ENCODE data around the gene PIEZO1. TPM values are rescaled to one million over a fixed set of nuclear protein-coding genes. Genes with fewer than 3 reads are reported as not detected.

PIEZO1 gene
- total and polyA plus RNA-seq, 2 donors (not counting 3 experiments of a cell fraction or from before 2014, with no cell fraction given), result 298 to 322 TPM

DNA sequence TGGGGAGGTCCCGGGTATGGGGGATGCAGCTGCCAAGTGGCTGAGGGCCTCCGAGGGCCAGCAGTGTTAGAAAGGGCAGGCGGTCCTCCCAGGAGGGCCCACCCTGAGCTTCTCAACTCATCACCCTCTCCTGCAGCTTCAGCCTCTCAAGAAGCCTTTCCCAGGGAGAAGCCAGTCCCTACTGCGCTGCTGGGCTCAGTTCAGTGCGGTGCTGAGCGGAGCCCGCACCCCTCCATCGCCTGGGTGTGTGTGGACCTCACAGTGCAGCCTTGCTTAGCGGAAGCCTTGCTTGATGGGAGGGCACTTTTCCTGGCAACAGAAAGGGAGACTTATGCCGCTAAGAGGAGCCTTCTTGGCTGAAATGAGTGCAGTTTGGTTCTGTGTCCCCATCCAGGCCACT, 30.2 kb upstream of the PIEZO1 start:
- TF ChIP-seq FOS (IDR thresholded peaks at IDR 0.05; ENCODE audit: borderline replicate concordance, insufficient read depth, low read length) (no peak), POLR2AphosphoS5 (IDR thresholded peaks at IDR 0.05; ENCODE audit: insufficient read depth, low read depth, low read length) (no peak), POLR2A (IDR thresholded peaks at IDR 0.05; ENCODE audit: low read depth, low read length) (no peak), JUN (IDR thresholded peaks at IDR 0.05; ENCODE audit: borderline replicate concordance, insufficient read depth, insufficient read length, low read depth) (no peak), MAX (IDR thresholded peaks at IDR 0.05; ENCODE audit: insufficient read depth, insufficient read length) (no peak), GATA2 (IDR thresholded peaks at IDR 0.05; ENCODE audit: insufficient read depth, insufficient read length, low read depth, low read length) (no peak), MYC (IDR thresholded peaks at IDR 0.05; ENCODE audit: low read depth, low read length) (no peak), EZH2 (IDR thresholded peaks at IDR 0.05; ENCODE audit: borderline replicate concordance, low read depth, low read length, severe bottlenecking) (no peak)
- TF ChIP-seq, protein P1, sequence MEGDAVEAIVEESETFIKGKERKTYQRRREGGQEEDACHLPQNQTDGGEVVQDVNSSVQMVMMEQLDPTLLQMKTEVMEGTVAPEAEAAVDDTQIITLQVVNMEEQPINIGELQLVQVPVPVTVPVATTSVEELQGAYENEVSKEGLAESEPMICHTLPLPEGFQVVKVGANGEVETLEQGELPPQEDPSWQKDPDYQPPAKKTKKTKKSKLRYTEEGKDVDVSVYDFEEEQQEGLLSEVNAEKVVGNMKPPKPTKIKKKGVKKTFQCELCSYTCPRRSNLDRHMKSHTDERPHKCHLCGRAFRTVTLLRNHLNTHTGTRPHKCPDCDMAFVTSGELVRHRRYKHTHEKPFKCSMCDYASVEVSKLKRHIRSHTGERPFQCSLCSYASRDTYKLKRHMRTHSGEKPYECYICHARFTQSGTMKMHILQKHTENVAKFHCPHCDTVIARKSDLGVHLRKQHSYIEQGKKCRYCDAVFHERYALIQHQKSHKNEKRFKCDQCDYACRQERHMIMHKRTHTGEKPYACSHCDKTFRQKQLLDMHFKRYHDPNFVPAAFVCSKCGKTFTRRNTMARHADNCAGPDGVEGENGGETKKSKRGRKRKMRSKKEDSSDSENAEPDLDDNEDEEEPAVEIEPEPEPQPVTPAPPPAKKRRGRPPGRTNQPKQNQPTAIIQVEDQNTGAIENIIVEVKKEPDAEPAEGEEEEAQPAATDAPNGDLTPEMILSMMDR (IDR thresholded peaks at IDR 0.05; ENCODE audit: extremely low read depth in 1 of 2, insufficient read depth in 1 of 2, low read depth in 1 of 2, low read length in 2 of 2), result no peak
- intact Hi-C loops (cut with micrococcal nuclease), result no loop called here

More for the DNA sequence above, 30.2 kb upstream of the PIEZO1 start:
- FAIRE-seq, result no peak
- dilution Hi-C loops (cut with MboI; ENCODE audit: extremely low pct_ligation_motif_present, low sequenced_read_pairs), result no loop called here
- Histone ChIP-seq H3K4me1 (ENCODE audit: control insufficient read depth, extremely low read depth, insufficient read depth, low read length) (peaks cover 15% of the 10 kb centered on the region), H3K27me3 (ENCODE audit: control insufficient read depth in 2 of 2, insufficient read depth in 2 of 2, low read length in 2 of 2) (no peaks in the 10 kb centered on the region), H2AFZ (ENCODE audit: low read depth, low read length) (no peak overlapping the region), H3K9me3 (replicated peaks; ENCODE audit: control insufficient read depth, insufficient read depth, low read length) (no peaks in the 10 kb centered on the region), H3K4me3 (replicated peaks in 1 of 3; ENCODE audit: insufficient read depth in 1 of 3, low read depth in 1 of 3, low read length in 3 of 3) (no peak overlapping the region), H3K9ac (replicated peaks; ENCODE audit: extremely low read depth, insufficient read depth, low read length) (no peak overlapping the region), H3K4me2 (ENCODE audit: insufficient read depth, low read length) (no peak overlapping the region), H4K20me1 (replicated peaks; ENCODE audit: control insufficient read depth, extremely low read depth, insufficient read depth, low read length) (no peaks in the 10 kb centered on the region), H3K27ac (ENCODE audit: insufficient read depth, low read depth, low read length) (no peak overlapping the region), H3K79me2 (ENCODE audit: control insufficient read depth, insufficient read depth, low read length) (peaks cover 12% of the 10 kb centered on the region), H3K9me1 (replicated peaks; ENCODE audit: control insufficient read depth, extremely low read depth, insufficient read depth, low read length) (no peaks in the 10 kb centered on the region), H3K36me3 (ENCODE audit: control insufficient read depth in 2 of 2, extremely low read depth in 1 of 2, insufficient read depth in 2 of 2, low read length in 2 of 2) (no peaks in the 10 kb centered on the region)
- POLR2A ChIA-PET, result no interaction called here
- no TSS peak for BruUV-seq (replicated peaks)
- DNase-seq (ENCODE audit: low read depth, low spot score), result no peak
- CTCF ChIA-PET, result interaction anchor here (0.6 to 4.9 kb wide), 5 partner anchors 12 to 401 kb away, joined by 3 to 50 read pairs (median 3); partner anchors contain the start of genes GALNS and TRAPPC2L
